HG03565 (cell line): ENCODE data around the gene TFIP11.

ENCODE experiments used
- ATAC-seq: cut with Tn5 transposase; IDR thresholded peaks from one replicate; pipeline ENCODE4 v1.9.1; 2021; ENCODE audit warnings: mild to moderate bottlenecking, moderate library complexity; ENCODE audit not compliant: unreplicated experiment

Gene TFIP11

DNA sequence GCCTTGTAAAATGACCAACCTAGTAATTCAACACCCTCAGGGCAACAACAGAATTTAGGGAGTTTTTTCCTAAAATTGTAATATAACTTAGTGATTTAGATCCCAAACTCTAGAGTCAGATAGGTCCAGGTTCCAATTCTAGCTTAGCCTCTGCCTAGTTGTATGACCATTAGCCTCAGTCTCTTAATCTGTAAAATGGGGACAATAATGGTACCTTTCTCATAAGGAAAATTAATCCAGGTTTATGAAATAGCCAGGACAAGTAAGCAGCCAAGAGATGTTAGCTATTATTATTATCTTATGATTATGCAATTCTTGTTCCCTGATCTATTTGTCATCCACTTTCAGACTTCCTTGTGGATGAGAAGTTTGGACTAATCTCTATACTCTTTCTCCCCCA lies 4.1 kb downstream of the TFIP11 start:
- ATAC-seq: no peak

DNA sequence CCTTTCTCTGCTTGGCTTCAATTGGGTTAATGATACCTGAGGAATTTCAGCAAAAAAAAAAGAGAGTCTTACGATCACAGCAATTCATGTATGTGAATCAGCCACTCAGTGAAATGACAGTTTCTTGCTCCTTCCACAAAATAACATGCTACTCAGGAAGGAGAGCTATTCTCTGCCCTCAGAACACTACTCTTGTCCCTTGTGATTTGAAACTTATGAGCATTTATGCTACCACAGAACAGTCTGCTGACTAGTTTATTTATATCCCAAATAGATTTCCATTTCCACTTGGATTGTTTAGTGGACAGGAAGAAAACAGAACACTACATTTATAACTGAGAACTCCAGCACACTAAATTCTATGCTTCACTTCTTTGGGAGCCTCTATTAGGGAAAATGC lies 8.5 kb downstream of the TFIP11 start:
- no peak for ATAC-seq

DNA sequence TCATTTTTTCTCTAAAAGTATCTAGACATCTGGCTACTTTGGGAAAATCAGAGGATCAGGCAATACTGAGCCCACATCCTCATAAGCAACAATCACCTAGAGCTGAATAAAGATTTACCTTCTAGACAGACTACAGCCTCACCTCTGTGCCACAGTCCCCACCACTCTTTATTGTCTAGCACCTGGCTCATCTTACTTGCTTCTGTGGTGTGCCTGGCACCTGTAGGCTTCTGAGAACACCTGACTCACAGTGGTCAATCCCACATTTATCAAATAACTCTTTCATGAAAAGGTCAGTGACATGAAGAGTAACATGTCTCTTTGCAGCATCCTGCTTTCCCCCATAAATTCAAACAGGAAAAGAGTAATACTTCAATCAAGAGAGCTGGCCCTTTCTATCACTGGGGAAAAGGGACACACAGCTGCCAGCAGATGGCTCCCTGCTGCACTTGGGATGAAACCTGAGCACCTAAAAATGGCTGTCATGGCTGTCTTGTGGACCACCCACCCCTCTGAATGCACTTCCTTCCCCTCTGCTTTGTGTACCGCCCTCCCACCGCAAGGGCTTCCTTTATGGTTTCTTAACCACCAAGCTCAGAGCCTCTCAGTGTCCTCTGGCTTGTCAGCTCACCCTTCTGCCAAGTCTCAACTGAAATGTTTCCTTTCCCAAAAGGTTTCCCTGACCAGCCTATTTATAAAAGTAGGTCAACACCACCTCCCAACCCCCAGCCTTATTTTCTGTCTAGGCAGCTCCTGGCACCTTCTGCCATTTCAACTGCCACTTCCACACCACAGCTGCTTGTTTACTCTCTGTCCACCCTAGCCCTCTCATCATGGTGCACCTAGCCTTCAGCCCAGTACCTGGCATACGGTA lies 9.3 kb downstream of the TFIP11 start:
- no peak for ATAC-seq

DNA sequence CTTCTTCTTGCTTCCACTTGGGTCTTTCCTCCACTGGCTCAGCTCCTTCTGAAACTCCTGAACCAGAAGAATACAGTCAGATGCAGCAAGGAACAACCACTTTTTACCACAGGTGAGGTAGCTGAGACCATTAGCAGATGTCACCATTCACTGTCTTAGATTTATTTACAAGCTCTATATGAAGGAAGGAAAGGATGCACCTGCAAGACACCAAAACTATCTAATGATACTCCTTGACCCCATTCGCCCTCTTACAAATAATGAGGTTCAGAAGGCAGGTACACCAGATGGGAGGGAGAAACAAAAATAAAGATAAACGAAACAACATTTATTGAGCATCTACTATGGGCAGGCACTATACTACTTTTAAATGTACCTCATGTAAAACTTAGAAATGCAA lies 10.3 kb downstream of the TFIP11 start:
- ATAC-seq: no peak

DNA sequence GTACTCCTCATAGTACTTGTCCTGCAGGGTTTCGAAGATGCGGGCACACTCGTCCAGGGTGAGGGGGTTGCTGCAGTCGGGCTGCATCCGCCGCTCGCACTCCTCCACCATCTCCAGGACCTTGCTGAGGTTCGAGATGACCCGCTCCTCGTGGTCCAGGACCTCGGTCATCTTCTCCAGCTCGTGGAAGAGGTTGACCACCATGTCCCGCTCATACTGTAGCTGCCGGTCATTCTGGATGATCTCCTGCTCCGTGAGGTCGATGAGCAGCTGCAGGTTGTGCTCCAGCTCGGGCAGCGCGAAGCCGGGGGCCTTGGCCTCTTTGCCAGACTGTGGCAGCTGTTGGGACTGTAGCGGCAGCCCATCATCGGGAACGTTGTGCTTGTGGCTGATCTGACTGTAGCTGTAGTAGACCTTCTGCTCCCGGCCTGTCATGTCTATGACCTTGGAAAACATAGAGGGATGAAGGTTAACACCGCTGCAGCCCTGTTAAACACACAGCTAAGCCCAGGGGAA lies 13.0 kb downstream of the TFIP11 start:
- no peak for ATAC-seq

DNA sequence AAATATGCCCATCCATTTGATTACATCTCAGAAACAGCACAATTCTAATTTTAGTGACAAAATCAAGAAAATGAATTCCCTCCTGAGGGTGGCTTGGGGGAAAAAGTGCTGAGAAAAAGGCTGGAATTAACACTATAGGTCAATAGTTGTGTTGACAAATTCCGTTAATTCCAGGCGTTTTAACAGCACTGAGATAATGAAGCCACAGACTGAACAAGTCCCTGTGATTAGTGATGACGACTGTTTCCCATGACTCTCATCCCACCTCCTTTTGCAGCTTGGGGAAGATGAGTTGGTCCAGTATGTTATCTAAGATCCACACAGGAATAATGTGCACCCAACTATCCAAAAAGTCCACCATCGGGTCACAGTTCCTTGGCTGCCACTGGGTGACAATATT lies 15.8 kb downstream of the TFIP11 start:
- no peak for ATAC-seq

DNA sequence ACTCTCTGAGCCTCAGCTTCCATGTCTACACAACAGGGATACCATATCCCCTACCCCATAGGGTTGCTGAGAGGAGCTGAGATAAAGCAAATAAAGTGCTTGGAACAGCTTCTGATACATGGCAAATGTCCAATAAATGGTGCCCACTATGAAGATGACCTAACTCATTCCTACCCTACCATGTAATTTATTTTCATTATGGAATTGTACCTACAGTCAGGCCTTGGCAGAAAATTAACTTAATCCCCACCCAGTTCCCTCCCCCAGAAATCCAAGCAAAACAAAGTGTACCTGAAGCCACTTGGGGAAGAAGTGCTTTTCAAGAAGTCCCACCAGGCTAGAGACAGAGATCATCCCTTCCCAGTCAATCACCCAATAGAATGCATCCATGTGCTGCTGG lies 17.8 kb downstream of the TFIP11 start:
- ATAC-seq: no peak

DNA sequence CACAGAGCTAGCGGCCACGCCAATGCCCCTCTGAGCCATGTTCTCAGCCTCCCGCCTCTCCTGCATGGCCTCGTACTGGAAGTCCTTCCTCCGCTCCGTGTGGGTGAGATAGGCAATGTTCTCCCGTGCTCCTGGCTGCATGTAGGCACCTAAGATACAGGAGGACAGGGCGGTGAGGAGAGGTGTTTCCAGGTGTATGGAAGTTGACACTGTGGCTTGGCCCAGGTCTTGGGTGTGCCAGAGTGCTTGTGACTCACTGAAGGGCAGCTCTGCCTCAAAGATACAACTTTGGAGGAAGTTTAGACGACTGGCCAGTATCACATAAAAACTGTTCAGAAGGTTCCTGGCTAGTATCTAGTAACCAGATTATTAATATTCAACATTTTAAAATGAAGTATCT lies 20.1 kb downstream of the TFIP11 start:
- no peak for ATAC-seq

DNA sequence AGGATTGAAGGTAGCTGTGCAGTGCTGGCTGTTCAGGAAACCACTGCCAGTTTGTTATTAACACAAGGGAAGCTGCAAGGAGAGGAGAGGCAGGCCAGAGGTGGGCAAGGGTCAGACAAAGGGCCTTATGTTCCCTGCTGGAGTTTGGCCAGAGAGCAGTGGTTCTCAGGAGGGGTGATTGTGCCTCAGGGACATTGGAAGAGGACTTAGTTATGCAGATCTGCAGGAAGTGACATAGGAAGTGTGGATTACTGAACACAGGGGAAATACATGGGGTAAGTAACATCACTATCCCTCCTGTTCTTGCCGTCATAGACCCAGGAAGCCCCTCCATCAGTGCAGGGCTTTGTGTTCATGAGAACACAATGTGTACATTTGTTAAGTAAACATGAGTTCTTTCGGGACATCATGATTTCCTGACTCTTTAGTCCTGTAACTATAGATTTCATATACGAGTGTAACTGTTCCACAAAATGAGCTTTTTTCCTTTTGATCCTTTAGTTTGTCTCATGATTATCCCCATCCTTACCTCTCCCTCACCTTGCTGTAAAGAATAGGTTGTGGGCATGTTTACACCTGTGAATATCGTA lies 22.7 kb downstream of the TFIP11 start:
- ATAC-seq: no peak

DNA sequence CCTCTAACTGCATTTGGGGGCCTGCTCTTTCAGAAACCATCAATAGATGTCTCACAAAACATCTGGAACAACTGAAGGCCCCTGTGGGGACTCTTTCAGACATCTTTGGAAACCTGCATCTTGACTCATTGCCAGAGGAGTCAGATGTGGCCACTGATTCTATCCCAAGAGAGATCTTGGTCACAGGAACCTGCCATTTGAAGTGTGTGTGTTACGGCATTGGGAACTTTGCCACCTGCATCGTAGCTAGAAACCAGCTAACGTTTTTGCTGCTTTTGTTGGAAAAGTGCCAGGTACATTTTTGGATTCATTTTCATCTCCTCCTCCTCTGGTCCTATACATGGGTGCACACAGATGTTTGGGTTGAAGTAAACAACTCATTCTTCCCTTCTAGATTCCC lies 24.3 kb downstream of the TFIP11 start:
- ATAC-seq: no peak

DNA sequence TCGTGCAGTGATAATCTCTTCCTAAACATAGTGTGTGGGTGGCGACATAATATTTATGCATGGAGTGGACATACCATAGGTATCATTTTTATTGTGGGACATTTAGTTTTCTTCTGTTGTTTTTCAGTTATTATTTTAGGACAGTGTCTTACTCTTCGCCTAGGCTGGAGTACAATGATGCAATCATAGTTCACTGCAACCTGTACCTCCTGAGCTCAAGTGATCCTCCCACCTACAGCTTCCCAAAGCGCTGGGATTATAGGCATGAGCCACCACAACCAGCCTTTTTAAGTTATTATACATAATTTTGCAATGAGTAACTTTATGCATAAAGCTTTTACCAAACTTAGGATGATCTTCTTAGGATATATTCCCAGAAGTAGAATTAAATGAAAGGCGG lies 25.9 kb downstream of the TFIP11 start:
- no peak for ATAC-seq

DNA sequence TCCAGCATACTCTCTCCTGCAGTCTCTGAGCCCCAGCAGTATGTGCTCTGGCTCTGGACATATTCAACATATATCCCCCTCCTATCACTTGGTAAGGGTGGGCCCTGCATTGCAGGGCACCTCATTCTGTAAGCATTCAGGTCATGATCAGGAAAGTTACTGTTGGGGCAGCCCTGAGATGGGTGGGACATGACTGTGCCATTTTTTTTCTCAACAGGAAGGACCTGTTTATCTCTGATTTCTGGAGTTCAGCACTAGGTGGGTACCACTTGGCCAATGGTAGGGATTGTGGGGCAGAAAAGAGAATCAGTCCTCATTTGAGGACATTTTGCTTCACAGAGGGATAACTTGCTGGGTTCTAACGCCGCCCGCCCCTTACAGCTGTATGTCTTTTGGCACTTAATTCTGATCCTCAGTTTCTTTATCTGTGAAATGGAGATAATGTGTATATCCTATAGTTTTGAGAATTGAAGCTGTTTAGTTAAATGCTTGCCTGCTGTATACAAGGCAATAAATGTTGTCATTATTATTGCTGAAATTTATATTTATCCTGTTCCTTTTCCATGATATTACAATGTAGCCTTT lies 26.4 kb downstream of the TFIP11 start:
- ATAC-seq: no peak

DNA sequence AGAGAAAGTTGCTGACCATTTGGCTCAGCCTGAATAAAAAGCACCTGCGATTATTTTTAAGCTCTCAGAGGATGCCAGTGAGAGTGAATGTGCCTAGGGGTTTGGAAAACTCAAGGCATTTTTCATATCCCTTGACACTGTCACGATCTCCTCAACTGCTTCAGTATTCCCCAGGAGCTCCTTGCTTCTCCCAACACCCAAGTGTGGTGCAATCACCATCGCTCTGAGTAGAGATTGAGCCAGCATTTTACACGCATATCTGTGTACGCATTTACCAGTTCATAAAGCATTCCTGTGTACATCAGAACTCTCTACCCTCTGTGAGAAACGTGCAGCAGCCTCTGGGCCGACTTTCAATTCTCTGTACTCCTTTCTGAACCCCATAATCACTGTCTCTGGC lies 27.3 kb downstream of the TFIP11 start:
- no peak for ATAC-seq

DNA sequence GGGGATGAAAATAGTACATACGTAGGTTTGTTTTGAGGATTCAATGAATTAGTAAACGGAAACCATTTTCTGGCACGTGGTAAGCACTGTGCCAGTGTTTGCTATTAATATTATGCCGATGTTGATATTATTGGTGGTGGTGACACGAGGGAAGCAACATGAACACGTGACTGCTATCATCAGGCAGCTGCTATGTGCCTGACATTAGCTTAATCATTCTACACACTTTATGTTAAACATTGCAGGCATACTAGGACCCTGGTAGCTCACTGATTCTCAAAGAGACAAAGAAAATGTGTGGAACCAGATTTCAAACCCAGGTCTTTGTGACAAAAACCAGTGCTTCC lies 27.9 kb downstream of the TFIP11 start:
- no peak for ATAC-seq

DNA sequence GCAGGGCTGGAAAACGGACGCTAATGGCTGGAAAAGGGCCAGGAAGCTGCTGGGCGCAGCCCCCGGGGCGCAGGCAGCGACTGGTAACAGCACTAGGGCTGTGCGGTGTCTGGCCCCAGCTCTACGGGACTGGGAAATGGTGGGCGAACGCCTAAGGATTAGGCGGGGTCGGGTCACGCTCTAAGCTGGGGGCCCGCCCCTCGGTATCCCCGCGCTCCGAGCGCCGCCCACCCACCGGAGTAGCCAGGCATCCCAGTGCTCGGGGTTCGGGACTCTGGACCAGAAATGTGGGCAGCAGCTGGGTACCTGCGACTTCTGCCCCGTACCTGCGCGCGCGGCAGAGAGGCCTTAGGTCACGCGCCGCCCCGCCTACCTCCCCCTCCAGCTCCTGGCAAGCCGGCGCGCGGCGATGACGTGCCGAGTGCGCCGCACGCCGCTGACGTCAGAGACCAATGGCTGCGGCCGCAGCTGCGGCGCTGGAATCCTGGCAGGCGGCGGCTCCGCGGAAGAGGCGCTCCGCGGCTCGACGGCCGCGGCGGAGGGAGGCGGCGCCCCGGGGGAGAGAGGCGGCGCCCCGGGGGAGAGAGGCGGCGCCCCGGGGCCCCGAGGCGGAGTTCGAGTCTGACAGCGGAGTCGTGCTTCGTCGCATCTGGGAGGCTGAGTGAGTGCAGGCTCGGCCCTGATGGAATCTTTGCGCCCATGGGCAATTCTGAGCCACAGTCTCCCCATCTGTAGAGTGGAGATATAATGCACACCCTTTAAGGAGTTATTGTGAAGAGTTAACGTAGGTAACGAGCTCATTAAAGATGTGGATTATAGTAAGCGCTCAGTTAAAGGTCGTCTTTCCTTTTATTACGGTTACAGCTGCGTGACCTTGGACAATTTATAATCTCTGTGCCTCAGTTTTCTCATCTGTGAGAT lies 28.6 kb downstream of the TFIP11 start, which contains the start of the genes HPS4 and SRRD:
Gene HPS4 (minus strand): TSS at position 345 of the 921 bp plus-strand sequence. CDS start 2,021 bp downstream, outside the sequence.
Gene SRRD (plus strand): TSS at position 439 of the 921 bp plus-strand sequence. CDS start 14 bp downstream, at position 453.
- peak; percentile 56 for ATAC-seq

DNA sequence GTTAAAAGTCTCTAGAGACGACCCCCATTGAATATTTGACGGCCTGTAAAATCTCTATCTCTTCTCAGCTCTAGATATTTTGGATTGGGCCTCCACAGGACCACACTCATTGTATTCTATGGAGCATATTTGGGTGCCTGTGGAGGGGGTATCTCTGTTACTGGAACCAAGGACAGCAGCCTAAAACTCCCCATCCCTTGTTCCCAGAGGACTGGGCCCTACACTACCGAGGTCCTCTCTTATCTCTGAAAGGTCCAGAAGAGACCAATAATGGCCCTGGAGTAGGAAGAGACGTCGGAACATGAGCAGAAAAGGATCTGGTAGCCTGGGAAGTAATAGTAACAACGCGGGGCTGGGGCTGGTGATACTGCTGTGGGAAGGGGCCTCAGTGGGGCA lies 29.2 kb downstream of the TFIP11 start:
- no peak for ATAC-seq

DNA sequence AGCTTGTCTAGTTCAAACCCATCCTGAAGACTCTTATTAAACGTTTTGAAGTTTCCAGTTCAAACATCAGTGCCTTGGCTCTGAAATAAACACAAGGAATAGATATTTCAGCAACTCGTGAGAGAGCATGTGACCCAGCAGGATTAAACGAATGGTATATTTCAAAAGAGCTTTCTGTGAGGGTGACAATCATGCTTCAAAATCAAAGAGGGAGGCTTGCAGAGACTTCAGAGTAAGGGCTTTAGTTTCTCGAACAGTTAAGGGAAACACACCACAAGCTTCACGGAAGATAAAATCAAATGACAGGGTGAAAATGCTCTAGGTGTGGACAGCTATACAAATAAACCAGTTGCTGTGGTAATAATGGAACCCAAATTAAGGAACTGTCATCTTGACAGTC lies 30.1 kb downstream of the TFIP11 start:
- ATAC-seq: no peak

DNA sequence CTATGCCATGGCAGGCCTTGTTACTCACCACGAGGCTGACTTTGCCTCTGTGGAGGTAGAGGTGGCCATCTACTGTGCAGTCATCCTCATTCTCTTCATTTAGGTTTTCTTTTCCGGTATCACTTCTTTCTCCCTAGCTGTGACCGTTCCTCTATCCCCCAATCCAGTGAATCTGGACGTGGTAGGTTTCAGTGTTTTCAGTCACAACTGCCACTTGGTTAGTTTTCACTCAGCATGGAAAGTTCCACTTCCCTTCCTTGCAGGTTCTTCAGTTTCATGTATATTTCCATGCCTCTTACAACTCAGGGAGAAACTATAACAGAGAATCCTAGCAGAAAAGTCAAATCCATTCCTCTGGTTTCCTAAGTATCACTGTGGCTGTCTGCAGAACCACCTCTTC lies 30.6 kb downstream of the TFIP11 start:
- no peak for ATAC-seq

DNA sequence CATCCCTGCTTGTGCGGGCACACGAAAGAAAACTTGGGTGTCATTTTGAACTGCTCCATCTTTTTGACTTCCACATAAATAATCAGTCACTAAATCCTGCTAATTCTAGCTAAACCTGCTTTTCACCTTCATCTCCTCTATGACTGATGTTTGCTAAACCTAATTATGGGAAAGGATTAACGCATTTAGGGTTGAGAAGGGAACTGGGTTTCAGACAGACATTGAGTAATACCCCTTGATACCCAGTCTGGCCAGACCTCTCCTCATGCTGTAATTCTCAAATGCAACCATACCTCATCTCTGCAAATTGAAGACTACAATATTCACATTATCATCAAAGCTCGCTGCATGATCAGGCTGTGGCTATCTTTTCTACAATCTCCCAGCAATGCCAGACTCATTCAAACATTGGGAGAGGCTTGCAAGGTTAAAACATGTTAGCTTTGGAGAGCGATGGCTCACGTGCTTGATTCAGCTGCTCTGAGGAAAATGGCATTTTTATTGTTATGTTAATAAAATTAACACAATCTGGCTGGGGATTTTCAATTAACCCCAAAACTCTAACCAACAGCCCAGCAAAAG lies 31.1 kb downstream of the TFIP11 start:
- no peak for ATAC-seq

DNA sequence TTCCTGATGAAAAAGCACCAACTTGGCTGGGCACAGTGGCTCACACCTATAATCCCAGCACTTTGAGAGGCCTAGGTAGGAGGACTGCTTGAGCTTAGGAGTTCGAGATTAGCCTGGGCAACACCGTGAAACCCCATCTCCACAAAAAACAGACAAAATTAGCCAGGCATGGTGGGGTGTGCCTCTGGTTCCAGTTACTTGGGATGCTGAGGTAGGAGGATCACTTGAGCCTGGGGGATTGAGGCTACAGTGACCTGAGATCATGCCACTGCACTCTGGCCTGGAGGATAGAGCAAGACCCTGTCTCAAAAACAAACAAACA lies 31.7 kb downstream of the TFIP11 start:
- no peak for ATAC-seq
